Measurements from ENCODE around the gene SMYD2.

The SMYD2 gene

GRCh38 chr1:214330222-214330621 is 49.3 kb downstream of the SMYD2 start:
- no peak overlapping the region for H3K4me3 ChIP-seq (replicated peaks; ENCODE audit: low read depth, low read length)
- no peaks in the 10 kb centered on the region for H3K36me3 ChIP-seq (ENCODE audit: control insufficient read depth, insufficient read depth, low read length)
- DNase-seq (ENCODE audit: extremely low read depth, insufficient read length): no peak
- no peak for TF ChIP-seq CTCF (IDR thresholded peaks at IDR 0.05; ENCODE audit: insufficient read depth, low read length, poor library complexity, severe bottlenecking)
- no peaks in the 10 kb centered on the region for H3K27me3 ChIP-seq (replicated peaks; ENCODE audit: control insufficient read depth, insufficient read depth, low read length)

- no peak for TF ChIP-seq CTCF (IDR thresholded peaks at IDR 0.05; ENCODE audit: insufficient read depth, low read length, poor library complexity, severe bottlenecking)
- Histone ChIP-seq H3K4me3 (replicated peaks; ENCODE audit: low read depth, low read length) (no peak overlapping the region), H3K36me3 (ENCODE audit: control insufficient read depth, insufficient read depth, low read length) (no peaks in the 10 kb centered on the region), H3K27me3 (replicated peaks; ENCODE audit: control insufficient read depth, insufficient read depth, low read length) (no peaks in the 10 kb centered on the region)
- DNase-seq (ENCODE audit: extremely low read depth, insufficient read length): no peak
Measured at GRCh38 chr1:214330715-214331114, 49.8 kb downstream of the SMYD2 start.

GRCh38 chr1:214331180-214331579 is 50.2 kb downstream of the SMYD2 start:
- DNase-seq (ENCODE audit: extremely low read depth, insufficient read length): no peak
- no peak for TF ChIP-seq CTCF (IDR thresholded peaks at IDR 0.05; ENCODE audit: insufficient read depth, low read length, poor library complexity, severe bottlenecking)
- Histone ChIP-seq H3K36me3 (ENCODE audit: control insufficient read depth, insufficient read depth, low read length) (no peaks in the 10 kb centered on the region), H3K27me3 (replicated peaks; ENCODE audit: control insufficient read depth, insufficient read depth, low read length) (no peaks in the 10 kb centered on the region), H3K4me3 (replicated peaks; ENCODE audit: low read depth, low read length) (no peak overlapping the region)

GRCh38 chr1:214331827-214332423 is 51.0 kb downstream of the SMYD2 start:
- TF ChIP-seq CTCF (IDR thresholded peaks at IDR 0.05; ENCODE audit: insufficient read depth, low read length, poor library complexity, severe bottlenecking): peak; percentile 88
- Histone ChIP-seq H3K36me3 (ENCODE audit: control insufficient read depth, insufficient read depth, low read length) (no peaks in the 10 kb centered on the region), H3K27me3 (replicated peaks; ENCODE audit: control insufficient read depth, insufficient read depth, low read length) (no peaks in the 10 kb centered on the region), H3K4me3 (replicated peaks; ENCODE audit: low read depth, low read length) (no peak overlapping the region)
- DNase-seq (ENCODE audit: extremely low read depth, insufficient read length): no peak

GRCh38 chr1:214332946-214333798 is 52.2 kb downstream of the SMYD2 start:
- TF ChIP-seq CTCF (IDR thresholded peaks at IDR 0.05; ENCODE audit: insufficient read depth, low read length, poor library complexity, severe bottlenecking): peak; percentile 93
- Histone ChIP-seq H3K4me3 (replicated peaks; ENCODE audit: low read depth, low read length) (no peak overlapping the region), H3K36me3 (ENCODE audit: control insufficient read depth, insufficient read depth, low read length) (no peaks in the 10 kb centered on the region; the same call in 1 of the 2 replicates), H3K27me3 (replicated peaks; ENCODE audit: control insufficient read depth, insufficient read depth, low read length) (no peaks in the 10 kb centered on the region)
- no peak for DNase-seq (ENCODE audit: extremely low read depth, insufficient read length)

Measured in GM06990 (cell line).